ENCODE results near the gene FHL2. TPM values are rescaled to one million over a fixed set of nuclear protein-coding genes. Genes with fewer than 3 reads are reported as not detected.
"Not testable (repeated sequence)": the region's sequence is repeated elsewhere in the genome, so short reads cannot be mapped to it uniquely, and the experiment has no call there.

The FHL2 gene
- total RNA-seq, 2 donors from 2014 or later: 77.6 to 107 TPM

- DNase-seq (ENCODE audit: low spot score) (no peak), ATAC-seq (ENCODE audit: insufficient number of reproducible peaks, low FRiP score, low read depth) (no peak)
- no peak for TF ChIP-seq CTCF (IDR thresholded peaks at IDR 0.05)
- no peaks in the 10 kb centered on the region for H3K9me3 ChIP-seq
- peaks cover 9 to 26% of the 10 kb centered on the region in 2 donors for H3K4me1 ChIP-seq (ENCODE audit: control insufficient read depth in 1 of 2, low read depth in 2 of 2)
- no peaks in the 10 kb centered on the region for H3K27me3 ChIP-seq (replicated peaks; ENCODE audit: insufficient read depth)
- H3K36me3 ChIP-seq: no peaks in the 10 kb centered on the region
- H3K4me3 ChIP-seq: peak overlapping the region; percentile 78
- H3K27ac ChIP-seq: peak overlapping the region; percentile 60 to 76
These were observed 70.3 kb downstream of the FHL2 start for GRCh38 chr2:105328281-105329196.

- ATAC-seq (ENCODE audit: insufficient number of reproducible peaks, low FRiP score, low read depth): no peak
- no peaks in the 10 kb centered on the region for H3K27me3 ChIP-seq (replicated peaks; ENCODE audit: insufficient read depth)
- no peaks in the 10 kb centered on the region for H3K9me3 ChIP-seq
- no peak for DNase-seq (ENCODE audit: low spot score)
- no peak overlapping the region for H3K4me3 ChIP-seq
- H3K27ac ChIP-seq: peak overlapping the region; percentile 60 to 76
- TF ChIP-seq CTCF (IDR thresholded peaks at IDR 0.05): no peak
- H3K36me3 ChIP-seq: no peaks in the 10 kb centered on the region
- peaks cover 9 to 26% of the 10 kb centered on the region in 2 donors for H3K4me1 ChIP-seq (ENCODE audit: control insufficient read depth in 1 of 2, low read depth in 2 of 2)
These were observed 71.2 kb downstream of the FHL2 start for GRCh38 chr2:105327690-105328089.

- H3K9me3 ChIP-seq, H3K27ac ChIP-seq: not testable (repeated sequence)
These were observed 71.6 kb downstream of the FHL2 start for GRCh38 chr2:105327271-105327670.

GRCh38 chr2:105325389-105325963 is 73.4 kb downstream of the FHL2 start:
- H3K27me3 ChIP-seq (replicated peaks; ENCODE audit: insufficient read depth): no peaks in the 10 kb centered on the region
- H3K4me3 ChIP-seq: no peak overlapping the region
- no peaks in the 10 kb centered on the region for H3K36me3 ChIP-seq
- H3K9me3 ChIP-seq: no peaks in the 10 kb centered on the region
- DNase-seq (ENCODE audit: low spot score): no peak
- no peak overlapping the region for H3K27ac ChIP-seq
- TF ChIP-seq CTCF (IDR thresholded peaks at IDR 0.05): no peak
- peaks cover 9 to 23% of the 10 kb centered on the region in 2 donors for H3K4me1 ChIP-seq (ENCODE audit: control insufficient read depth in 1 of 2, low read depth in 2 of 2)
- ATAC-seq (ENCODE audit: insufficient number of reproducible peaks, low FRiP score, low read depth): no peak

More at GRCh38 chr2:105327271-105327670, 71.6 kb downstream of the FHL2 start:
- not testable (repeated sequence) for DNase-seq (ENCODE audit: low spot score); ATAC-seq (ENCODE audit: insufficient number of reproducible peaks, low FRiP score, low read depth); H3K27me3 ChIP-seq (replicated peaks; ENCODE audit: insufficient read depth); H3K4me3 ChIP-seq; H3K36me3 ChIP-seq
- peaks cover 9 to 26% of the 10 kb centered on the region in 2 donors for H3K4me1 ChIP-seq (ENCODE audit: control insufficient read depth in 1 of 2, low read depth in 2 of 2)

- Histone ChIP-seq H3K9me3 (no peaks in the 10 kb centered on the region), H3K27me3 (replicated peaks; ENCODE audit: insufficient read depth) (no peaks in the 10 kb centered on the region), H3K36me3 (no peaks in the 10 kb centered on the region), H3K4me1 (ENCODE audit: control insufficient read depth in 1 of 2, low read depth in 2 of 2) (peaks cover 7 to 18% of the 10 kb centered on the region in 2 donors), H3K27ac (no peak overlapping the region), H3K4me3 (no peak overlapping the region)
- DNase-seq (ENCODE audit: low spot score) (no peak), ATAC-seq (ENCODE audit: insufficient number of reproducible peaks, low FRiP score, low read depth) (no peak)
- no peak for TF ChIP-seq CTCF (IDR thresholded peaks at IDR 0.05)
These were observed 74.1 kb downstream of the FHL2 start for GRCh38 chr2:105324732-105325131.
